ENCODE data around the gene ARID1B. TPM values are rescaled to one million over a fixed set of nuclear protein-coding genes. Genes with fewer than 3 reads are reported as not detected.

The ARID1B gene
- total RNA-seq, 2 donors from 2014 or later: 92.3 to 129 TPM

GRCh38 chr6:156880913-156881312 is 103.7 kb downstream of the ARID1B start:
- Mint-ChIP-seq H3K4me1 (ENCODE audit: low read depth in 2 of 2) (peaks cover 64% of the 10 kb centered on the region in 2 donors), H3K27ac (no peak overlapping the region), H3K9me3 (no peaks in the 10 kb centered on the region), H3K27me3 (no peaks in the 10 kb centered on the region), H3K4me3 (no peak overlapping the region), H3K36me3 (no peaks in the 10 kb centered on the region)
- no peak for DNase-seq (ENCODE audit: low spot score)
- ATAC-seq: no peak

- no peaks in the 10 kb centered on the region for H3K9me3 Mint-ChIP-seq
- H3K36me3 Mint-ChIP-seq: no peaks in the 10 kb centered on the region
- DNase-seq (ENCODE audit: low spot score): no peak
- H3K4me3 Mint-ChIP-seq: no peak overlapping the region
- no peak overlapping the region for H3K27ac Mint-ChIP-seq
- no peak for ATAC-seq
- H3K27me3 Mint-ChIP-seq: no peaks in the 10 kb centered on the region
- H3K4me1 Mint-ChIP-seq (ENCODE audit: low read depth in 2 of 2): peaks cover 68 to 73% of the 10 kb centered on the region in 2 donors
These were observed 104.8 kb downstream of the ARID1B start for GRCh38 chr6:156881687-156882629.

- Mint-ChIP-seq H3K4me1 (ENCODE audit: low read depth in 2 of 2) (peaks cover 65 to 70% of the 10 kb centered on the region in 2 donors), H3K27ac (peak overlapping the region in 1 of 2 donors; percentile 73), H3K4me3 (no peak overlapping the region), H3K27me3 (no peaks in the 10 kb centered on the region), H3K36me3 (no peaks in the 10 kb centered on the region), H3K9me3 (no peaks in the 10 kb centered on the region)
- DNase-seq (ENCODE audit: low spot score): no peak
- peak in 1 of 2 donors; percentile 48 for ATAC-seq
These were observed 106.5 kb downstream of the ARID1B start for GRCh38 chr6:156883497-156884252.

GRCh38 chr6:156884306-156884705 is 107.1 kb downstream of the ARID1B start:
- no peak for ATAC-seq
- H3K27ac Mint-ChIP-seq: no peak overlapping the region
- no peaks in the 10 kb centered on the region for H3K9me3 Mint-ChIP-seq
- H3K36me3 Mint-ChIP-seq: no peaks in the 10 kb centered on the region
- DNase-seq (ENCODE audit: low spot score): no peak
- H3K4me1 Mint-ChIP-seq (ENCODE audit: low read depth in 2 of 2): peaks cover 61 to 66% of the 10 kb centered on the region in 2 donors
- H3K4me3 Mint-ChIP-seq: no peak overlapping the region
- H3K27me3 Mint-ChIP-seq: no peaks in the 10 kb centered on the region

GRCh38 chr6:156885562-156885961 is 108.4 kb downstream of the ARID1B start:
- Mint-ChIP-seq H3K27me3 (no peaks in the 10 kb centered on the region), H3K4me3 (no peak overlapping the region), H3K9me3 (no peaks in the 10 kb centered on the region), H3K27ac (peak overlapping the region in 1 of 2 donors; percentile 24), H3K36me3 (no peaks in the 10 kb centered on the region), H3K4me1 (ENCODE audit: low read depth in 2 of 2) (peaks cover 54 to 63% of the 10 kb centered on the region in 2 donors)
- DNase-seq (ENCODE audit: low spot score): no peak
- ATAC-seq: no peak

- Mint-ChIP-seq H3K9me3 (no peaks in the 10 kb centered on the region), H3K36me3 (no peaks in the 10 kb centered on the region), H3K27ac (peak overlapping the region; percentile 24 to 32), H3K4me1 (ENCODE audit: low read depth in 2 of 2) (peaks cover 54 to 70% of the 10 kb centered on the region in 2 donors), H3K4me3 (peak overlapping the region; percentile 40), H3K27me3 (no peaks in the 10 kb centered on the region)
- ATAC-seq (peak; percentile 50 to 57), DNase-seq (ENCODE audit: low spot score) (no peak)
These were observed 109.2 kb downstream of the ARID1B start for GRCh38 chr6:156886409-156886808.

- Mint-ChIP-seq H3K9me3 (no peaks in the 10 kb centered on the region), H3K4me3 (peak overlapping the region; percentile 2), H3K27ac (peak overlapping the region in 1 of 2 donors; percentile 11), H3K36me3 (no peaks in the 10 kb centered on the region), H3K27me3 (no peaks in the 10 kb centered on the region), H3K4me1 (ENCODE audit: low read depth in 2 of 2) (peaks cover 45 to 61% of the 10 kb centered on the region in 2 donors)
- ATAC-seq: no peak
- DNase-seq (ENCODE audit: low spot score): no peak
These were observed 110.6 kb downstream of the ARID1B start for GRCh38 chr6:156887623-156888269.

- DNase-seq (ENCODE audit: low spot score) (no peak), ATAC-seq (no peak)
- H3K27me3 Mint-ChIP-seq: no peaks in the 10 kb centered on the region
These were observed 112.3 kb downstream of the ARID1B start for GRCh38 chr6:156889469-156889868.

GRCh38 chr6:156889986-156890385 is 112.8 kb downstream of the ARID1B start:
- no peak for DNase-seq (ENCODE audit: low spot score)
- Mint-ChIP-seq H3K4me3 (no peak overlapping the region), H3K27me3 (no peaks in the 10 kb centered on the region), H3K36me3 (no peaks in the 10 kb centered on the region), H3K9me3 (no peaks in the 10 kb centered on the region), H3K4me1 (ENCODE audit: low read depth in 2 of 2) (peaks cover 35 to 53% of the 10 kb centered on the region in 2 donors), H3K27ac (no peak overlapping the region)
- ATAC-seq: no peak

More at GRCh38 chr6:156889469-156889868, 112.3 kb downstream of the ARID1B start:
- Mint-ChIP-seq H3K4me1 (ENCODE audit: low read depth in 2 of 2) (peaks cover 36 to 48% of the 10 kb centered on the region in 2 donors), H3K36me3 (no peaks in the 10 kb centered on the region), H3K4me3 (no peak overlapping the region), H3K27ac (no peak overlapping the region), H3K9me3 (no peaks in the 10 kb centered on the region)

- no peak for ATAC-seq
- Mint-ChIP-seq H3K9me3 (no peaks in the 10 kb centered on the region), H3K27ac (no peak overlapping the region)
These were observed 113.6 kb downstream of the ARID1B start for GRCh38 chr6:156890627-156891314.

GRCh38 chr6:156897907-156898531 is 120.8 kb downstream of the ARID1B start:
- no peaks in the 10 kb centered on the region for H3K9me3 Mint-ChIP-seq
- no peaks in the 10 kb centered on the region for H3K36me3 Mint-ChIP-seq
- H3K4me1 Mint-ChIP-seq (ENCODE audit: low read depth in 2 of 2): peaks cover 32 to 49% of the 10 kb centered on the region in 2 donors
- no peaks in the 10 kb centered on the region for H3K27me3 Mint-ChIP-seq
- no peak overlapping the region for H3K4me3 Mint-ChIP-seq
- H3K27ac Mint-ChIP-seq: no peak overlapping the region
- ATAC-seq: no peak
- no peak for DNase-seq (ENCODE audit: low spot score)

More at GRCh38 chr6:156890627-156891314, 113.6 kb downstream of the ARID1B start:
- H3K27me3 Mint-ChIP-seq: no peaks in the 10 kb centered on the region
- no peaks in the 10 kb centered on the region for H3K36me3 Mint-ChIP-seq
- DNase-seq (ENCODE audit: low spot score): no peak
- H3K4me3 Mint-ChIP-seq: no peak overlapping the region
- peaks cover 36 to 52% of the 10 kb centered on the region in 2 donors for H3K4me1 Mint-ChIP-seq (ENCODE audit: low read depth in 2 of 2)

- Mint-ChIP-seq H3K36me3 (no peaks in the 10 kb centered on the region), H3K9me3 (no peaks in the 10 kb centered on the region), H3K27me3 (no peaks in the 10 kb centered on the region), H3K4me1 (ENCODE audit: low read depth in 2 of 2) (peaks cover 29 to 50% of the 10 kb centered on the region in 2 donors), H3K4me3 (no peak overlapping the region), H3K27ac (no peak overlapping the region)
- DNase-seq (ENCODE audit: low spot score) (no peak), ATAC-seq (no peak)
These were observed 121.9 kb downstream of the ARID1B start for GRCh38 chr6:156899071-156899470.

All from natural killer cell treated with Interleukin-12 subunit alpha and Interleukin-12 subunit beta and Interleukin-15 and Interleukin-18, amount 100 ng/mL, for 72 hours (primary cell).